Pulmonary artery endothelial cell (primary cell): ENCODE measurements around the gene LRRC14B. TPM values are rescaled to one million over a fixed set of nuclear protein-coding genes. Genes with fewer than 3 reads are reported as not detected.
"Not testable (repeated sequence)": the region's sequence is repeated elsewhere in the genome, so short reads cannot be mapped to it uniquely, and the experiment has no call there.

ENCODE experiments used
- DNase-seq: peaks from one replicate; pipeline ENCODE4 v3.0.0-alpha.2; 2011; ENCODE audit warnings: low read depth, low spot score
- total RNA-seq: library from RNA; depleted of rRNA; stranded (reverse); fragments of >200 nt; gene quantifications from 2 replicates; pipeline ENCODE4 v1.2.3, GENCODE V29; 2014

Gene LRRC14B
- total RNA-seq, 1 donor from 2014 or later: not detected

DNA sequence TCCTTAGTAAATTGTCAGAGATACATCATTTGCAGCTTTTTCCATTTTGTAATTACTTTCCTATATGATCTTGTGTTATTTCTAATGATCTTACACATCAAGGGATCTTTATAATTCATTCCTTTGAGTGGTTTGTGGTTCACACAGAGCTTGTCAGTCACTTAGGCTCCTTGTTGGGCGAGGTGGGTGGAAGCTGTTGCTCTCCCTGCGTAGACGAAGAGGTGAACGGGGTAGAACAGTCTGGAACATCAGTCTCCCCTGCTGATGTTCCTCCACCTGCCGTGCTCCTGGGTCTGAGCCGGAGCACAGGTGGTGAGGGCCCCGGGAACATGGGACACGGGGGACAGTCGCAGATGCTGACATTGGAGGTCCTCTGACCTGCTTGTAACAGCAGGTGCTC is 44.2 kb downstream of the LRRC14B start:
- DNase-seq: not testable (repeated sequence)

DNA sequence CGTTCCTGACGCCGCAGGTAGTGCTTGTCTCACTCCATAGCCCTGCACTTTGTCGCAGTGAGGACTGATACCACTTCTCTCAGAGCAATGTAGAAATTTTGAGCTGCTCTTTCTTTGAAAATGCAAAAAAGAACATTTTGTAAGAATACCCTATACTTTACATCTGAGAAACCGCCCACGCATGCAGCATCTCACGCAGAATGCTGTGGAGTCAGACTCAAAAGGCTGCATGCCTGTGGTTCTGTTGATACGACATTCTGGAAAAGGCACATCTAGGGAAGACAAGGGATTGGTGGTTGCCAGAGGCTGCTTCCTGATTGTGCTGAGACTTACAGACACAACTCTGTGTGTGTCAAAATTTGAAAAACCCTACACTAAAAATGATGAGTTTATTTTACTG is 46.6 kb downstream of the LRRC14B start:
- DNase-seq: not testable (repeated sequence)

DNA sequence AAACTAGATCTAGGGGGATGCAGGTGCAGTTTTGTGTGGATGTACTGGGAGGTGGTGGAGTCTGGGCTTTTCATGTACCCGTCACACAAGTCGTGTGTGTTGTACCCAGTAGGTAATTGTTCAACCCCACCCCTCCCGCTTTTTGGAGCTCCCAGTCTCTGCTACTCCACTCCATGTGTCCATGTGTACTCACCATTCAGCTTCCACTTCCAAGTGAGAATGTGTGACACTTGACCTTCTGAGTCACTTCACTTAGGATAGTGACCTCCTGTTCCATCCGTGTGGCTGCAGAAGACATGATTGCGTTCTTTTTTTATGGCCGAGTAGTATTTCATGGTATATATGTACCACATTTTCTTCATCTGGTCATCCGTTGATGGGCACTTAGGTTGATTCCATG is 49.3 kb downstream of the LRRC14B start:
- DNase-seq: not testable (repeated sequence)

GRCh38 chr5:241045-241669 is 49.9 kb downstream of the LRRC14B start:
- DNase-seq: not testable (repeated sequence)

DNA sequence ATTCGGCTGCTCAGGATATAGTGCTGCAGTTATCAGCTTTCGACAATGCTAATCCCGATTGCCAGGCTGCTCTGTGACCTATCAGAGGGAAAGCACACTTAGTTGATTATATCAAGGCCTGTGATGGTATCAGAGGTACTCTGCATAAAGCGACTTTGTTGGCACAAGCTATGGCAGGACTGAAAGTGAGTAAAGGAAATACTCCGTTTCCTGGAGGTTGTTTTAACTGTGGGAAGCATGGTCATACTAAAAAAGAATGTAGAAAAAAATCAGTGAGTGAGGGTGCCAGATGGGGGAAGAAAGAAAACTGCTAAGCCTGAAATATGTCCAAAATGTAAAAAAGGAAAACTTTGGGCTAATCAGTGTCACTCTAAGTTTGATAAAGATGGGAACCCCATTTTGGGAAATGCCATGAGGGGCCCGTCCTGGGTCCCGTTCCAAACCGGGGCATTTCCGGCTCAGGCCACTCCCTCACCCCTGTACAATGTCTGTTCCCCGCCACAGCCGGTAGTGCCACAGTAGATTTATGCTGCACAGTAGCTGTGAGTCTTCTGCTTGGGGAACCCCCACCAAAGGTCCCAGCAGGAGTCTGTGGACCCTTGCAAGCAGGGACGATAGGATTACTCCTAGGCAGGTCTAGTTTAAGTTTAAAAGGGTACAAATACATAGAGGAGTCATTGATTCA is 52.5 kb downstream of the LRRC14B start:
- DNase-seq: not testable (repeated sequence)

- DNase-seq: not testable (repeated sequence)
These were observed 54.4 kb downstream of the LRRC14B start for GRCh38 chr5:245717-246116.

Other genes with a start within 250 kb of the LRRC14B start
- not detected in 2 replicates for gene PLEKHG4B, start 99.3 kb upstream of the LRRC14B start, total RNA-seq
- gene CCDC127, start 26.7 kb downstream of the LRRC14B start, total RNA-seq: 4.7 and 6.3 TPM in 2 replicates
- 210 and 219 TPM in 2 replicates for gene SDHA, start 26.8 kb downstream of the LRRC14B start, total RNA-seq
- gene PDCD6, start 80.2 kb downstream of the LRRC14B start, total RNA-seq: 137 and 153 TPM in 2 replicates
- gene AHRR, start 130.2 kb downstream of the LRRC14B start, total RNA-seq: 5.4 and 6.8 TPM in 2 replicates